Measurements from ENCODE around the gene SARS1.
"Not testable (repeated sequence)": the region's sequence is repeated elsewhere in the genome, so short reads cannot be mapped to it uniquely, and the experiment has no call there.

The SARS1 gene

GRCh38 chr1:109286762-109287161 lies 73.0 kb downstream of the SARS1 start:
- H3K27ac ChIP-seq (ENCODE audit: low read length); H3K27me3 ChIP-seq (ENCODE audit: control insufficient read depth, insufficient read depth, low read length); H3K36me3 ChIP-seq (ENCODE audit: control insufficient read depth, insufficient read depth, low read length); DNase-seq (ENCODE audit: low read depth, low spot score); H3K9me3 ChIP-seq (ENCODE audit: control insufficient read depth, insufficient read depth, low read length); H3K4me1 ChIP-seq (ENCODE audit: control insufficient read depth, insufficient read depth, low read length); H3K4me3 ChIP-seq (ENCODE audit: low read length): not testable (repeated sequence)
- no CpG with 5 or more reads among the region's 5 CpGs for WGBS (ENCODE audit: insufficient coverage, insufficient read length)
